HG03442 (cell line): Measurements from ENCODE around the gene RNF181.
A peak's percentile ranks its signal among the peaks of the same experiment; 100 is the strongest.
"Not testable (repeated sequence)": the region's sequence is repeated elsewhere in the genome, so short reads cannot be mapped to it uniquely, and the experiment has no call there.

Experiments used
- ATAC-seq: cut with Tn5 transposase; IDR thresholded peaks from one replicate; pipeline ENCODE4 v1.9.1; 2021; ENCODE audit warnings: mild to moderate bottlenecking, moderate library complexity; ENCODE audit not compliant: unreplicated experiment

RNF181 gene

DNA sequence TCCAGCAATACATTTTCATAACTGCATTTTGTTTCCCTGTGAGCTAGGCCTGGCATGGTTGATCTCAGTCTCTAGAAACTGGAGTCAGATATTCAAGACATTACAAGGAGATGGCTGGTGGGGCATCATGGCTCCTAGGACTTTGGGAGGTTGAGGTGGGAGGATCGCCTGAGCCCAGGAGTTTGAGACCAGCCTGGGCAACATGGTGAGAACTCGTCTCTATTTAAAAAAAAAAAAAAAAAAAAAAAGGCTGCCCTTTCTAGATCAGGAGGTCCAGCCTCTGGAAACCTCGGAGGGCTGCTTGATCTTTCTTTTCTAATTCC lies 18.5 kb upstream of the RNF181 start:
- ATAC-seq: no peak

DNA sequence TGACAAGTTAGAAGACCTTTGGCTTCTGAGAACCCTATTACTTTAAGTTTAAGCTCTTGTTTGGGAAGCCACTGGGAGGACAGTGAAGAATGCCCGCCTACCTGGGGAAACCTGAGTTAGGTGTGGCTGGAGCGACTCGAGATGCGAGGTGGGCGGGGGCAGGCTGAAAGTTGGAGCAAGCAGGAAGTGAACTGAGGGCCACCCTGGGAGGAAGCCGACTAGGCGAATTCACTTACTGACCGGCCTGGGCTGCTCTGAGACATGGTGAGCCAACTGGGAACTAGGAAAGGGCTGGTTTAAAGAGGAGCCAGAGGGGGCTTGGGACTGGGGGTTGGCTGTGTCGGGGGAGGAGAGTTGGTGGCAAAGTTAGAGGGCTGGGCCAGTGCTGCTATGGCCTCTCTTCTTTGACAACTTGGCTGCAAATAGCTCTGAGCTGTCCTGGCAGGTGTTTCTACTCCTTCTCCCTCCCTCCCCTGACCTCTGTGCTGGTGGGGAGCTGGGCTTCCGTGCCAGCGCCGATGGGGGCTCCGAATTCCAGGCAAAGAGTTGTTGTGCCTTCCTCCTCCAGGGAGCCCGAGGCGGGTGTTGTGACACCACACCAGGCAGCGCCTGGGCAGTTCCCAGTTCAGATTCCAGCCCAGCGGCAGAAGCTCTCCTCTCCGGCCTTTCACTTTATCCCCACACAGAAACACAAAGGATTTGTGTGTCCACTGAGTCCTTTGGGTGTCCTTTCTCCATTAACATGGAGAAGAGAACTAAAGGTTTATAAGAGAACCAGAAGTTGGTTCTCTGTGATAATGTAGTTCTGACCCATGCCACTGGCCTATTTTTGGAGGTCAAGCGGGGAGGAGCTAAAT lies 17.9 kb upstream of the RNF181 start, which contains the start of gene VAMP8:
VAMP8 (plus strand) TSS at position 201 of the 857 bp plus-strand sequence; CDS start at position 262, 61 bp downstream.
- peak; percentile 65 for ATAC-seq

DNA sequence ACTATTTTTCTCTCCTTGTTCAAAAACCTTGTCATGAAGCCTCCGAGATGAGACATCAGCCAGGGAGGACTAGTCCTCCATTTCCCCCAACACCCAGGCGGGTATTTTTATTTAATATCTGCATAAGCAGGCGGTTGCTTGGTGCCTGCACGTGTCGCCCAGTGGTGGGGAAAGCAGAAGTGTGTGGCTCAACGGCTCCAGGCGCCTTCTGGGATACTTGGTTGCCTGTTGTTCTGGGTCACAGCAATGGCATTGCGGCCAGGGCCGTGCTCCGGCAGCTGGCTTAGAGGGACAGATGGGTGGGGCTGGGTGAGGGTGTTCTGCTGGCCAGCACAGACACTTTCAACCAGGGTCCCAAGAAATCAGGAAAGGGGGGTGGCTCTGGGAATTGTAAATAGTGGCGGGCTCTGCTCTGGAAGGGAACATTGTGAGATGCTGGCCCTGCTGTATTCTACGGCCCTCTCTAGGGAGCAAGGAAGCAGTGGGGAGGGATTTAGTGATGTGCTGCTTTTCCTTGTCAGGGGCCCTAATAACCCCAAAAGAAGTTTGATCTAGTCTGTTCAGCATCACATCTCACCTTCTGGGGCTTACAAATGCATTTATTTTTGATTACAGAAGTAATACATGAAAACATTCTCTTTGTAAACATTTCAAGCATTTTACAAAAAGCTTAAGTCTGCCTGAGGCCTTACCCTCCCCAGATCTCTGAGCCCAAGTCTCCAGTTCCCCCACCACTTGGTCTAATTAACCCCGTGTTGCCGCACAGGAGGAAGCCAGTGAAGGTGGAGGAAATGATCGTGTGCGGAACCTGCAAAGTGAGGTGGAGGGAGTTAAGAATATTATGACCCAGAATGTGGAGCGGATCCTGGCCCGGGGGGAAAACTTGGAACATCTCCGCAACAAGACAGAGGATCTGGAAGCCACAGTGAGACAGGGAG lies 17.0 kb upstream of the RNF181 start:
- ATAC-seq: peak; percentile 40

DNA sequence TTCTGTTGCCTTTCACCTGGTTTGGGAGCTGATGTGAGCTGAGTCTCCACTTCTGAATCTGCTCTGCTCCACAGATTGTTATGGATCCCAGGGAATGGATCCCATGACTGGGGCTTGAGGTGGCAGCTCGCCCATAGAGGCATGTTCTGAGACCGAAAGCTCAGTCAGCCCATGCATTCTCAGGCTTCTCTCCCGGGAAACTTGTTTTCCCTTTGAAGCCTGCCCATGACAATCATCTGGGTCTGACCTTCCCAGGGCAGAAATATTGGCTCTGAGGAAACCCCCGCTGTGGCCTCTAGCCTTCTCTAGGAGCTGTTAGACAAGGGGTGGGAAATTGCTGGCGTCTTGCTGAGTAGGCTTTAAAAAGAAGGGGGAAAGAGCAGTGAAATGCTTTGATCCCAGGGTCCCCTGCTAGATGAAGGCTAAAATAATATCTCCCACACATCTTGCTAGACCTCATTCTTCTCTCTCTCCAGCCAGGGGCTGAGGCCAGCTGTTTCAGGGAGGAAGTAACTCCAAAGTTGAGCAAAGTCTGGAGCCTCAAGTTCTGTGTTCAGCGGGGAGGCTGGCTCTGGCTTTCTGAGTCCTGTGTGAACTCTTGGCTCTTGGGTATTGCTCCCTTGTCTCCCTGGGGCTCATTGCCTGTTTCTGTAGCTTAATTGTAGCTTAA lies 16.1 kb upstream of the RNF181 start:
- no peak for ATAC-seq

DNA sequence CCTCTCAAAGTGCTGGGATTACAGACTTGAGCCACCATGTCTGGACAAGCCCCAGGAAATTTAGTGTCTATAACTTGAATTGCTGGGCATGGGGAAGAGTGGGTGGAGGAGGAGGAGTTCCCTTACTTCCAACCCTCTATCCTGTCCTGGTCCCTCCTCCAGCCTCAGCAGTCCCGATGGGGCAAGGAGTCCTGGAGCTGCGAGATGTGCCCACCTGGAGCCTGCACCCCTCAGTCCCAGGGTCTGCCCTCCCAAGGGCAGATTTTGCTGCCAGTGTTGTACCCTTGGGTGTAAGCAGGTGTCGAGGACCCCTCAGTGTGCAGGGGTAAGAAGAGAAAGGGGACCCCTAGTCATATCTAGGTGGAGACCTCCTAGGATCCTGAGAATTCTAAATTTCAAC lies 15.3 kb upstream of the RNF181 start:
- ATAC-seq: no peak

DNA sequence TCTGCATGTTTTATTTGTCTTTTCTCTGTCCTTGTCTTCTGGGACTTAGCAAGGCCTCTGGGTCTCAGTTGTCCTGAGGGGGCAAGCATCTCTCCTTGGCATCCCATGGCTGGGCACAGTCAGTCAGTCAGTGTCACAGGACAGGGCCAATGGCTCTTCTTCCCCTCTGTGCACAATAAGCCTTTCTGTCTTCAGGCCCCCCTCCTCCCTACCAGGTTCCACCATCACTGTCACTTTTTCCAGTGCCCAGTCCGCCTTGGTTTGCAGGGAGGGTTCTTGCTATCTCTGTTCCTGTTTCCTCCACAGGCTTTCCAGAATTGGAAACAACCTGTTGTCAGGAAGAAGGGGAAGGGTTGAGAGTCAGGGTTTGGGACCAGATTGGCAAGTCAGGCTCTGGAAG lies 13.1 kb upstream of the RNF181 start:
- no peak for ATAC-seq

DNA sequence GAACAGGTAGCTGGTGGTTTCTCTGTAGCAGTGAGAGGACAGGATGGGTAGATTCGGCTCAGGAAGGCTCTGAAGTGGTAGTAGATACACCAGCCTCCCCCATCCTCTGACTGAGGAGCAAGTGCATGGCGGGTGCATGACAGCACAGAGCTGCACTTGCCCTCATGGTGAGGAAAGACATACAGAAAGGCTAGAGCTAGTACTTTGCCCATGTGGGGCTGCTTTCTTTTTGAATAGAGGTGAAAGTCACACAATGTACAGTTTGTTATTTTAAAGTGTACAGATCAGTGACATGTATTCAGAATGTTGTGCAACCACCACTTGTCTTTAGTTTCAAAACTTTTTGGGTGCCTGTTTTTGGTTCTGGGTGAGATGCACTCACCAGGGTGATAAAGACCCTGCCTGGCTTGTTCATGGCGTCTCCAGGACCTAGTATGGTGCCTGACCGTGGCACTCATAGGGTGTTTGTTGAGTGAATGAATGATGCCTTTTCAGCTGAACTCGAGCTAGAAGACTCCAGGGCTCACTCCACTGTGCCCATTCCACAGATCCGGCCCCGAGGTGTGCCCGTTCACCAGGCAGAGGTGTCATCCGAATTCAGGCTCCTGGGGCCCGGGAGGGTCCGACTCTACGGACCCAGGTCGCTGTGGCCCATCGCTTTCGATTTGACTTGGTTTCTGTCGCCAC lies 11.7 kb upstream of the RNF181 start:
- ATAC-seq: no peak

DNA sequence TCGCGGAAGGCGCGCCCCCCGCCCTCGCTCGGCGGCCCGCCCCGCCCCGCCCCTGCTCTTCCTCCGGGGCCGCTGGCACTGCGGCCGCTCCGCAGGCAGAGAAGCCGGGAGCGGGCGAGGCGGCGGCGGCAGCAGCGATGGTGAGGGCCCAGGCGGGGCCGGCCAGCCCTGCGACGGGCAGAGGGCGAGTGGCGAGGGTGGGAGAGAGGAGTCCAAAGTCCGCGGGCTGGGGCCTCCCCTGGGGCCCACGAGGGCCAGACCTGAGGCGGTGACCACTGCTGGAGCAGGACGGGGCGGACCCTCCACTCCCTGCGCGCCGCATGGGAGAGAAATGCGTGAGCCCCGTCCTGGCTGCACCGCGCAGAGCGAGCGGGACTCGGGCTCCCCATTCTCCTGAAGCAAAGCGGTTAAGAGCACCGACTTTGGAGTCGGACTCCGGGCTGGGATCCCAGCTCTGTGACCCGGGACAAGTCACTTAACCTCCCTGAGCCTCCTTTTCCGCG lies 11.1 kb upstream of the RNF181 start, which contains the start of gene VAMP5:
VAMP5 (plus strand) TSS at position 78 of the 503 bp plus-strand sequence; CDS start at position 138, 60 bp downstream.
- peak; percentile 46 for ATAC-seq

DNA sequence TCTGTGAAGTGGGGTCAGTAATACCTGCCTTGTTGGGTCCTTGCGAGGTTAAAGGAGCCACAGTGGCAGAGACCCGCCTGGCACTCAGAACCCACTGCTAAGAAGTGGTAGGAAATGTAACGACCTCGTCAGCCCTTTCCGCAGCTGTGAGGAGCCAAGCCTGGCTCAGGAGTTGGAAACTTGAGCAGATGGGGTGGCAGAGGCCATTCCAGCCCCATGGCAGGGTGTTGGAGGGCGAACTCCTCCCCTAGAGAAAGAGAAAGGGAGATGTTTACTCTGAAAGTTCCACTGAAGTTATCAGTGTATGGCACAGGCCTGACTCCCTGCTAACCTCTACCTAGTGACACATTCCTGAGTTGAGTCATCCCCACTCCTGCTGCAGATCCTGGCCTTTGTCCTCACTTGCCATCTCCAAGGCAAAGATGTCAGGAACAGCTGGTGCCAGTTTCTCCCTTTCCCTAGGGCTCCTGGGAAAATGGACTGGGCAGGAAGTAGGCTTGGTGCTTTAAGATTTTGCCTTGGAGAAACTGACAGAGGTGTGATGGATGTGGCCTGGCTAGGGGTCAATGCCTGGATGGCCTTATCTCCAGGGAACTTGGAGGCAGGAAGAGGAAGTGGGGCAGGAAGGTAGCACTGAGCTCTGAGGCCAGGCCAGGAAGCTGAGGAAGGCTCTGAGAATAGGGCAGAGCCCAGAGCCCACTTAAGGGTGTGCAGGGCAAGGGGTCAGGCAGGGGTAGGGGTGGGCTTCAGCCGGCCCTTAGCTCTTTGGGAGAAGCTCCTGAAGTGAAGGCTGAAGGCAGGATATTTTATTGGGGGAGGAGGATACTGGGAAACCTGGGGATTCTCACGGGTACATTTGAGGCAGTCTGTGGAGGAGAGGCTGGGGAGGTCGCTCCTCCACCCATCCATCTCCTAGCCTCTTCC lies 10.4 kb upstream of the RNF181 start:
- ATAC-seq: peak; percentile 40

DNA sequence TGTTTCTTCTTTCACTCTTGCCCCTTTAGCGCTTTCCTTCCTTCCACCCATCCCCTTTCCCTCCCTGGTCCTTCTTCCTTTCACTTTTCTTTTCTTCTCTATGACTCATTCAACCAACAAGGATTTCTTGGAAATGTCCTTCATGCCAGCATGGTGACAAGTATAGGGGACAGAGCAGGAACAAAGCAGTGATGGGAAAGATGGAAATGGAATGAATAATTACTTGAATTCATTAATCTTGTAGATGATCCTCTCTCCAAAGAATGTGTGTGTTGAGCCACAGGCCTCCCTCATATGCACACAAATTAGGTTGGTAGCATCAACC lies 9.8 kb upstream of the RNF181 start:
- ATAC-seq: no peak

DNA sequence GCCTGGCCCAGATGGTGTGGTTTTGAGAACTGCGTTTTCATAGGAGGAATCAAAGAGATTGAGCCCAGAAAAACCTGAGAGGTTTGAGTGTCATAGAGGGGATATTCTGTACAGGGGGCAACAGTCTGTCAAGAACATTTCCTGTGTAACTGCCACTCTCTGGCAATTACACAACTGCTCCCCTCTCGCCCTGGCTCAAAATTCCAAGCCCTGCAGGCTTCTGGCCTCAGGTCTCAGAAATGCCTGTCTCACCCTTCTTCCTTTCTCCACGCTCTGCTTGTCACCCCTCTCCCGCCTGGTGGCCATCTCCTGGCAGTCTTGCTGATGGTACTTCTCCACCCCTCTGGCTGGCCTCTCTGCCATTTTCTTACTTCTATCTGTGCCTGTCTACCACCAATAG lies 7.3 kb upstream of the RNF181 start:
- ATAC-seq: no peak

DNA sequence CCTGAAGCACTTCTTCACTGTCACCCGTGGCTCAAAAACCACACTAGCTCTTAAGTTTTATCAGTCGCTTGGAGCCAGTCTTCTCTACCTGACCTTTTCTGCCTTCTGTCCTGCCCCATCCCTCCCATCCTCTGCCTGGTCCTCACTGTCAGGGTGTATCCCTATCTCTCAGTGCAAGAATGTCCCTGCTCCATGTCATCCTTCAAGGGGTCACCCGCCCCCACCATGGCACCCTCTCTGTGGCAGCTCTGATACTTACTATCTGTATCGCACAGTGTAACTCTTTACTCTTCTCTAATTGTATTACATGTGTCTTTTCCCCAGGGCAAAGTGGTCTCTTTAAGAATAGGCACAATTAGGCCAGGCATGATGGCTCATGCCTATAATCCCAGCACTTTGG lies 6.9 kb upstream of the RNF181 start:
- ATAC-seq: no peak

DNA sequence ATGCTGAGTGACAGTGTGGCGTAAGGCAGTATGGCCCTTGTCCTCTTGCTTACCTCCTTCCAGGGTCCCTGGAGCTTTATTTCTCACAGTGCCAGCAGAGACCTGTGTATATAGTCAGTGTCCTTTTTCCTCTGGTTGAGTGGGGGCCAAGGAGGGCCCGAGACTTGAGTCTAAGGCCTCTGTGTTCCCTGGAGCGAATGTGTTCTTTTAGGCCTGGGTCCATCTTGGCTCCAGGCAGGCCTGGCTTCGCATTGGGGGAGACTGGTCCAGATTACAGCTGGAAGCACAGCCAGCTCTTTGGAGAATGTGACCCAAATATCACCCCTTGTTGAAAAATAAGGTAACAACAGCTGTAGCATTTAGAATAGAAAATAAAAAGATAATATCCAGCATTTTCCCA lies 6.4 kb upstream of the RNF181 start:
- no peak for ATAC-seq

DNA sequence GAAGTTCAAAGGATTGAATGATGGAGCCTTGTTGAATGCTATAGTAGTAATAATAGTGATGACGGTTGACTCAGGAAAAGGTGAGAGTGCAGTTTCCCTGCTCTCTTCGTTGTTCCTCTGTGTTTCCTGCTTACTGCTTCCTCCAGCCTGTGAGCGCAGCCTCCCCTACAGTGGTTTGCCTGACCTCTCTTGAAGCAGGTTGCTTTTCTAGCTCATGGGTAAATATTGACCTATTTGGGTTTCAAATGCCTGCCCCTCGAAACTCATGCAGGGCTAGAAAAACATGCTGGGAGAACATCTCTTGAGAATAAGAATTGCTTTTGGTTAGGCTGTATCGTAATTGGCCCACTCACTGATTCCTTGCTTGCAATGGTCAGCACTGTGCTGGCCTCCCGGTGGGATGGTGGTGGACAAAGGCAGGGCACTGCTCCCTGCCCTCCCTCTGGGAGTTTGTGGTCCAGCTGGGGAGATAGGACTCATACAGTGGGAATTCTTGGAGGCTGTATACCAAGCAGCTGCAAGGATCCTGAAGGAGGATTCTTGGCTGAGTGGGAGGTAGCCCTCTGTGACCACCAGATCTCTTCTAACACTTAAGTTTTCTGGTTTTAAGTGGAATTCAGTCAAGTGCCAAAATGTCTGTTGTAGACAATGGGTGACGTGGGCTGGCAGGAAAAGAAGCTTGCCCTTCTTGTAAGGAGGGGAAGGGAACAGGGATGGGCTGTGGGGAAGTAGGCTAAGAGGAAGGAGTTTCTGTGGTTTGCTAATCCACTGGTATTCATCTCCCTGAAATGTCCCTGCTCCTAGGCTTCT lies 5.4 kb upstream of the RNF181 start:
- ATAC-seq: no peak

DNA sequence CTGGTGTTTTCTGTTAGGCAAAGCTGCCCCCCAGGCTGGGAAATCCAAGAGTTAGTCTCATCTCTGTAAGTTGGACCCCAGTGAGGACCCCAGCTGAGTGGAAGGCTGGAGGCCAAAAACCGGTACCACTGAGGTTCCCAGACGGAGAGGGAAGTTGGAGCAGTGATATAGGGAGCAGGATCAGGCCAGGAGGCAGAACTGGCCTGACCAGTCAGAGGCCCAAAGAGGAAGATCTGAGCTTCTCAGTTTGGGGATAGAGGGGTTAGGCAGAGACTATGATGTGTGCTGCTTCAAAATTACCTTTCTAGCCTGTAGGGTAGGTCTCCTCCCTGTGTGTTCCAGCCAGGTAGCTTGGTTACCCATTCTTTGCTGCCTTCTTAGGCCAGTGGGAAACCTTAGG lies 4.6 kb upstream of the RNF181 start:
- ATAC-seq: no peak

DNA sequence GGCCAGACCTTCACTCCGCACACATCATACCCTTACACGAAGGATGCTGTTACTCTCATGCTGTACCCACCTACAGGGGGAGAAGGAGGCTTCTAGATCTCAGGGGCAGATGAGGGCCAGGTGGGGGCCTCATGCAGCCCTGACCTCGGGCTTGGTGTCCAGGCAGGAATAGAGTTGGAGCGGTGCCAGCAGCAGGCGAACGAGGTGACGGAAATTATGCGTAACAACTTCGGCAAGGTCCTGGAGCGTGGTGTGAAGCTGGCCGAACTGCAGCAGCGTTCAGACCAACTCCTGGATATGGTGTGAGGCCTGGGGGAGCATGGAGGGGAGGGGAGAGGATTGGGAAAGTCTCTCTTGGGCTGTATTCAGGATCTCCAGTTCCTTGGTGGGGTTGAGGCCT lies 4.0 kb upstream of the RNF181 start:
- ATAC-seq: no peak

DNA sequence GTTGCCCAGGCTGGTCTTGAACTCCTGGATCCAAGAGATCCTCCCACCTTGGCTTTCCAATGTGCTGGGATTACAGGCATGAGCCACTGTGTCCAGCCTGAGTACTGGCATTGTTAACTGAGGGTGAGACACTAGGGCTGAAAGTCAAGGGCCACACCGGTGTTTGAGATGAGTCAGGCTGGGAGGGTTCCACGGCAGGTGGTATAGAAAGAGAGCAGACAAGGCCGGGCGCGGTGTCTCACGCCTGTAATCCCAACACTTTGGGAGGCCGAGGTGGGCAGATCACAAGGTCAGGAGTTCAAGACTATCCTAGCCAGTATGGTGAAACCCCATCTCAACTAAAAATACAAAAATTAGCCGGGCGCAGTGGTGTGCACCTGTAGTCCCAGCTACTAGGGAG lies 3.2 kb upstream of the RNF181 start:
- ATAC-seq: not testable (repeated sequence)

DNA sequence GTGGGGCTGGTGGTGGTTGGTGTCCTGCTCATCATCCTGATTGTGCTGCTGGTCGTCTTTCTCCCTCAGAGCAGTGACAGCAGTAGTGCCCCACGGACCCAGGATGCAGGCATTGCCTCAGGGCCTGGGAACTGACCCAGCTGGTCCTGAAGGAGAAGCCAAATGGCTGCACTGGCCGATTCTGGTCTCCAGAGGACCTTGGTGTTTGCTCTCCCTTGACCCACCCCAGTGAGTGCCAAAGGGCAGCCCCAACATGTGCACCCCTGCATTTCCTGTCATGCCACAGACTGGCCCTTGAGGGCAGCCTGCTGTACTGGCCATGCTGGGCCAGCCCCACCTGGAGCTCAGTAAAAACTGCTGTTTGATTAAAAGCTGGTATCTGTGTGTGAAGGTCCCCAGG lies 2.5 kb upstream of the RNF181 start:
- no peak for ATAC-seq
